ENCODE measurements around the gene TRIM47.
A peak's percentile ranks its signal among the peaks of the same experiment; 100 is the strongest.
"Not testable (repeated sequence)": the region's sequence is repeated elsewhere in the genome, so short reads cannot be mapped to it uniquely, and the experiment has no call there.

TRIM47 gene

DNA sequence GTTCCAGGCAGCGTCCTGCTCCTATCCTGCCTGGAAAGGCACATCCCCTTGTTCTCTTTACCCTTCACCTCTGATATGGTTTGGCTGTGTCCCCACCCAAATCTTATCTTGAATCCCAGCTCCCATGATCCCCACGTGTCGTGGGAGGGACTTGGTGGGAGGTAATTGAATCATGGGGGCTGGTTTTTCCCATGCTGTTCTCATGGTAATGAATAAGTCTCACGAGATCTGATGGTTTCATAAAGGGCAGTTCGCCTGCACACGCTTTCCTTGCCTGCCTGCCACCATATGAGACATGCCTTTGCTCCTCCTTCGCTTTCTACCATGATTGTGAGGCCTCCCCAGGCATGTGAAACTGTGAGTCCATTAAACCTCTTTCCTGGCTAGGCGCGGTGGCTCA is 7.5 kb upstream of the TRIM47 start:
- not testable (repeated sequence) for DNase-seq (ENCODE audit: low spot score in 2 of 2); ATAC-seq; H3K4me3 Mint-ChIP-seq; H3K9me3 Mint-ChIP-seq
- H3K4me1 Mint-ChIP-seq: peaks cover 14% of the 10 kb centered on the region
- H3K27ac Mint-ChIP-seq: peak overlapping the region; percentile 29
- peaks cover 19% of the 10 kb centered on the region for H3K36me3 Mint-ChIP-seq

- H3K4me1 Mint-ChIP-seq: peaks cover 14% of the 10 kb centered on the region
- ATAC-seq (no peak), DNase-seq (ENCODE audit: low spot score in 2 of 2) (no peak)
- H3K4me3 Mint-ChIP-seq: no peak overlapping the region
- H3K27ac Mint-ChIP-seq: peak overlapping the region; percentile 29
- H3K36me3 Mint-ChIP-seq: peaks cover 15% of the 10 kb centered on the region
- no peaks in the 10 kb centered on the region for H3K9me3 Mint-ChIP-seq
Observed at GRCh38 chr17:75885431-75885830, 7.0 kb upstream of the TRIM47 start.

GRCh38 chr17:75881678-75882454 is 3.5 kb upstream of the TRIM47 start:
- Mint-ChIP-seq H3K4me3 (no peak overlapping the region), H3K4me1 (peaks cover 26% of the 10 kb centered on the region), H3K9me3 (no peaks in the 10 kb centered on the region), H3K36me3 (peaks cover 6% of the 10 kb centered on the region), H3K27ac (peak overlapping the region; percentile 17)
- DNase-seq (ENCODE audit: low spot score in 2 of 2) (no peak), ATAC-seq (no peak)

DNA sequence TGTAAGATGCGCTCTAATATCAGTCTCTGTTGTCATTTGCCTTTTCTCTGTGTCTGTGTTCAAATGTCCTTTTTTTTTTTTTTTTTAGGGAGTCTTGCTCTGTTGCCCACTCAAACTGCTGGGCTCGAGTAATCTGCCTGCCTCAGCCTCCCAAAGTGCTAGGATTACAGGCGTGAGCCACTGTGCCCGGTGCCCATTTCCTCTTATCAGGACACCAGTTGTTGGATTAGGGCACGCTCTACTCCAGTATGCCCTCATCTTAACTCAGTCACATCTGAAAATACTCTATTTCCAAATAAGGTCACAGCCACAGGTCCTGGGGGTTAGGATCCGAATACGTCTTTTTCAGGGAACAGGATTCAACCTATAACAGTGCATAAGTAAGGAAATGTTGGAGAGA is 1.9 kb upstream of the TRIM47 start:
- Mint-ChIP-seq H3K4me3 (no peak overlapping the region), H3K9me3 (no peaks in the 10 kb centered on the region), H3K36me3 (peaks cover 6% of the 10 kb centered on the region), H3K27ac (no peak overlapping the region), H3K4me1 (peaks cover 34% of the 10 kb centered on the region)
- no peak for DNase-seq (ENCODE audit: low spot score in 2 of 2)
- no peak for ATAC-seq

DNA sequence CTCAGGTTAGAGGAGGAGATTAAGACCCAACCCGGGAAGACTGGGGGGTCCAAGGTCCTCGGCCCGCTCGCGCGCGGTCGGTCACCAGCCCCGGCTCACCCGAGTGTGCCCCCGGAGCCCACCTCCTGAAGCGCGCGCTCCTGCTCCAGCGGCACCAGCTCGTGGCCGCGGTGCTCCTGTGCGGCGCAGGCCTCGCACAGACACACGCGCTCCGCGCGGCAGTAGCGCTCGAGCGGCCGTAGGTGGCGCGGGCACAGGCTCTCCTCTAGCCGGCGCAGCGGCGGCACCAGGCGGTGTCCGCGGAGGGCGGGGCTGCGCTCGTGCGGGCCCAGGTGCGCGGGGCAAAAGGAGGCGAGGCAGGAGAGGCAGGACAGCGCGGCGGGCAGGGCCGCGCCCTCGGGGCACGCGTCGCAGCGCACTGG is 618 bp downstream of the TRIM47 start:
- Mint-ChIP-seq H3K9me3 (no peaks in the 10 kb centered on the region), H3K36me3 (peaks cover 11% of the 10 kb centered on the region), H3K4me1 (peaks cover 38% of the 10 kb centered on the region), H3K27ac (peak overlapping the region; percentile 91), H3K4me3 (peak overlapping the region; percentile 85)
- DNase-seq (ENCODE audit: low spot score in 2 of 2): peak; percentile 56 to 80
- peak; percentile 86 for ATAC-seq

DNA sequence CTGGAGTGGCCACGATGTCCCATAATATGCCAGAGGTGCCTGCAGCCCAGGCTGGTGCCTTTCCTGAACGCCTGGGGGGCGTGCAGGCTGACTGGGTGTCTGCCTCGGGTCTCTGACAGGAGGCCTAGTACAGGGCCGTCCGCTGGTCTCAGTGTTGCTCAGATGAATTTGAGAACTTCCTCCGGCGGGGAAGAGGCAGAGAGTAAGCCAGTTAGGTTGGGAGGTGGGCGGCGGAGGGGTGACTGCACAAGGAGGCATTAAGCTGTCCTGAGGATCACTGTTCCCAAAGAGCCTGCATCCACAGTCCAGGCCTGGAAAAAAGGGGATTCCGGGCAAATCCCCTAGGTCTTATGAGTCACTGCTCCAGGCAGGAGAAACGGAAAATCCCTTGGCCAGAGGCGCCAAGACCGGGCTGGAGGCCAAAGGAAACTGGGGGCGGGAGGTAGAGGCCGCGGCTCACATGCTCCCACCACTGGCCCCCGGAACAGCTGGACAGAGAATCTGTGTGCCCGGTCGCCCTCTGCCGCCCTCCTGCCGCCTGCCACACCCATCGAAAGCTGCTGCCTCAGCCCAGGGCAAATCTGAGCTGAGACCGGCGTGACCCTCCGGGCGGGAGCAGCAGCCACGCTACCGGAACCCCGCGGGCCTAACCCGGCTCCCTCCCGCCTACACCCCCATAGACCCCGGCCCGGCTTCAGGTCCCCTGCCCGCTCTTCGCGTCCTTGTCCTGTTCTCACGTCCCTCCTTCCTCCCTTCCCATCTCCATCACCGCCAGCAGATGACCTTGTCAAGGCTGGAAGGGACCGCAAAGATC is 1.2 kb downstream of the TRIM47 start:
- Mint-ChIP-seq H3K36me3 (peaks cover 11% of the 10 kb centered on the region), H3K4me3 (peak overlapping the region; percentile 85), H3K9me3 (no peaks in the 10 kb centered on the region), H3K27ac (peak overlapping the region; percentile 91), H3K4me1 (peaks cover 38% of the 10 kb centered on the region)
- ATAC-seq: peak; percentile 53
- peak in 1 of 2 donors; percentile 76 for DNase-seq (ENCODE audit: low spot score in 2 of 2)

- H3K4me1 Mint-ChIP-seq: peaks cover 30% of the 10 kb centered on the region
- peak; percentile 55 for ATAC-seq
- H3K9me3 Mint-ChIP-seq: no peaks in the 10 kb centered on the region
- peaks cover 11% of the 10 kb centered on the region for H3K36me3 Mint-ChIP-seq
- peak overlapping the region; percentile 91 for H3K27ac Mint-ChIP-seq
- peak overlapping the region; percentile 85 for H3K4me3 Mint-ChIP-seq
- peak; percentile 34 to 81 for DNase-seq (ENCODE audit: low spot score in 2 of 2)
Observed at GRCh38 chr17:75876190-75876937, 2.0 kb downstream of the TRIM47 start.

DNA sequence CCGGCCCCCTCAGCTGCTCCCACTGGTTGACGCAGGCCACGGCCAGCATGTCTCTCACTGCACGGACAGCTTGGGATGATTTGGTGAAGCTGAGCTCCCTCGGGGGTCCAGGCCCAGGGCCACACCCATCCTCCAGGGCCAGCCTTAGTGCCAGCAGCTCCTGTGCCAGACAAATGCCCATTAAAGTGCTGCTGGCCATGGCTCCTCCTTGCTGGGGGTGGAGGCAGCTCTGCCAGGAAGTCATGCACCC is 2.5 kb downstream of the TRIM47 start:
- Mint-ChIP-seq H3K27ac (peak overlapping the region; percentile 91), H3K4me3 (peak overlapping the region; percentile 85), H3K4me1 (peaks cover 29% of the 10 kb centered on the region), H3K9me3 (no peaks in the 10 kb centered on the region), H3K36me3 (peaks cover 11% of the 10 kb centered on the region)
- DNase-seq (ENCODE audit: low spot score in 2 of 2): no peak
- ATAC-seq: no peak

DNA sequence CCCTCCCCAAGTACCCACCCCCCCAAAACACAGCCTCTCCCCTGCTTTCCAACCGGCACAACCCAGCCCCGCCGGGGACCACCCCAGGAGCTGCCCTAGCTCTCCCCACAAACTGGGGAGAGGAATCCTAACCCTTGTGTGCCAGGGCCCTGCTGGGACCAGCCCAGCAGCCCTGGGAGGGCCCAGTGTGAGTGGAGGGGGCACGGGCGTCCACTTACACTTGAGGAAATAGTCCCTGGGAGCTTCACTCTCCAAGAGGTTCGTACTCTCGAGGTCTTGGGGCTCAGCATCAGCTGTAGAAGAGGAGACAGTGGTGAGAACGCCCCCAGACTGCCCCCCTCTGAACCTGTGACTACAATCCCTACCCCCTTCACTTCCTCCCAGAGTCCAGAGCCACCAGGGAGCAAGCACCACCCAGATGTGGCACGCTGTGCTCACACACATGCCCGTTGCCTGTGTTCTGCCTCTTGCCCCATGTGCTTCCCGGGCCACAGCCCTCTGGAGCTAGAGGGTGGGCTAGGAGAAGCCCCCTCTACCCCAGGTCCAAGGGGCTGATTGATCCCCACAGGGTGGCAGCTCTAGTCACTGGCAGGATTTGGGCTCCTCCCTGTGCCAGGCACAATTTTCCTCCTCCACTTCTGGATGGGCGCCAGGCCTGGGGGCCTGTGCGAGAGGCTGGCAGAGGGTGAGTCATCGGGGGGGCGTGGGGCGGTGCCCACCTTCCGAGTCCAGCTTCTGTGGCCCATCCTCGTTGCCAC is 3.0 kb downstream of the TRIM47 start:
- no peak for DNase-seq (ENCODE audit: low spot score in 2 of 2)
- Mint-ChIP-seq H3K4me3 (peak overlapping the region; percentile 85), H3K4me1 (peaks cover 29% of the 10 kb centered on the region), H3K9me3 (no peaks in the 10 kb centered on the region), H3K36me3 (peaks cover 11% of the 10 kb centered on the region), H3K27ac (peak overlapping the region; percentile 91)
- no peak for ATAC-seq

- H3K4me1 Mint-ChIP-seq: peaks cover 29% of the 10 kb centered on the region
- H3K9me3 Mint-ChIP-seq: no peaks in the 10 kb centered on the region
- no peak overlapping the region for H3K27ac Mint-ChIP-seq
- peaks cover 11% of the 10 kb centered on the region for H3K36me3 Mint-ChIP-seq
- no peak overlapping the region for H3K4me3 Mint-ChIP-seq
- DNase-seq (ENCODE audit: low spot score in 2 of 2): no peak
- no peak for ATAC-seq
Observed at GRCh38 chr17:75874323-75875181, 3.8 kb downstream of the TRIM47 start.

- H3K4me1 Mint-ChIP-seq: peaks cover 29% of the 10 kb centered on the region
- no peak for DNase-seq (ENCODE audit: low spot score in 2 of 2)
- peaks cover 11% of the 10 kb centered on the region for H3K36me3 Mint-ChIP-seq
- ATAC-seq: no peak
- no peak overlapping the region for H3K4me3 Mint-ChIP-seq
- peak overlapping the region; percentile 92 for H3K27ac Mint-ChIP-seq
- no peaks in the 10 kb centered on the region for H3K9me3 Mint-ChIP-seq
Observed at GRCh38 chr17:75873587-75874322, 4.6 kb downstream of the TRIM47 start.

DNA sequence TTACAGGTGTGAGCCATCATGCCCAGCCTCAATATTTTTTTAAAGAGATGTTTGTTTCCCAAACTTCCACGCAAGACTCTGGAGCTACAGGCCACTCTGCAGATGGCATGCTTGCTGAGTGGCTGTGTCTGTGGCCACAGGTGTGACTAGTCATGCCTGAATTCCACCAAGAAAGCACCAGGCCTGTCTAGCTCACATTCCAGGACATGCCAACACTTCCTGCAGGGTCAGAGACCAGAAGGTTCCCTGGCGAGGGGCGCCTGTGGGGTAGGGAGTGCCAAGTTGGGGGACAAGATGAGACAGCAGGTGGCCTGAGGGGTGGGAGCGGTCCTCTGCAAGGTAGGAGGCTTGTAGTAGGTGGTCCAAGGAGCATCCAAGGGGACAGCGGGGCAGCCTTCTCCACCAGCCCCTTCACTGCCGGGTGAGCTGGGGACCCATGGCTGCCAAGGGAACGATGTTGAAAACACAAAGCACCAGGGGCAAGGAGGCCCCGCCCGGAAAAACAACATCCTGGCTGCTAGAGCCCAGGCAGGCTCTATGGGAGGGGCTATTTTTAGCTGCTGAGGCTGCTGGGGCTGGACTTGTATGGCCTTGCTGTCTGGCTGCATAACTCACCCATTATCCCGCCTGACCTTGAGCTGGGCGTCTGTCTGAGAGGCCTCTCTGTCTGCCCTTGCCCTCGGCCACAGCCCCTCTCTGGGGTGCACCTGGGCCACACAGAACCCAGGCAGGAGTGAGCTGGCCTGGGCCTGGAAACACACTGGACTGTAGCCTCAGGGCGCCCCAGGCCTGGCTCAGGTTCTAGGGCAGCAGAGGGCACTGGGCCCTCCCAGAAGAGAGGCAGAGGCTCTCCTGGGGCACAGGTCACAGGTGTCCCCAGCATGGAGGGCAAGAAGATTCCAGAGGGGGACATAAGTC is 5.7 kb downstream of the TRIM47 start:
- H3K36me3 Mint-ChIP-seq: peaks cover 10% of the 10 kb centered on the region
- no peak overlapping the region for H3K4me3 Mint-ChIP-seq
- DNase-seq (ENCODE audit: low spot score in 2 of 2) (no peak), ATAC-seq (peak; percentile 31)
- peaks cover 26% of the 10 kb centered on the region for H3K4me1 Mint-ChIP-seq
- H3K27ac Mint-ChIP-seq: peak overlapping the region; percentile 92
- no peaks in the 10 kb centered on the region for H3K9me3 Mint-ChIP-seq

- not testable (repeated sequence) for DNase-seq (ENCODE audit: low spot score in 2 of 2); H3K9me3 Mint-ChIP-seq; ATAC-seq; H3K36me3 Mint-ChIP-seq; H3K4me3 Mint-ChIP-seq
- peaks cover 13% of the 10 kb centered on the region for H3K4me1 Mint-ChIP-seq
- peak overlapping the region; percentile 4 for H3K27ac Mint-ChIP-seq
Observed at GRCh38 chr17:75870228-75870627, 8.2 kb downstream of the TRIM47 start.

All from stimulated activated effector memory CD8-positive, alpha-beta T cell treated with anti-CD3 and anti-CD28 coated beads, Interleukin-12 subunit alpha, Interleukin-12 subunit beta, amount 100 ng/mL, for 72 hours (primary cell).